Fibroblast of mammary gland (primary cell): Measurements from ENCODE around the gene MROH2B.

Experiments used
- DNase-seq: peaks from one replicate; pipeline ENCODE4 v3.0.0-alpha.2; 2010; ENCODE audit warnings: low read depth
- H3K4me3 ChIP-seq: 2 replicates; pipeline ENCODE4 v1.5.1; 2011; ENCODE audit warnings: low read depth, mild to moderate bottlenecking, low read length, moderate library complexity; ENCODE audit not compliant: control insufficient read depth
- TF ChIP-seq, protein P1 (sequence below): conservative IDR thresholded peaks from 2 replicates; pipeline ENCODE4 v1.5.1; 2011; ENCODE audit warnings: low read depth, low read length, inconsistent platforms; ENCODE audit not compliant: control insufficient read depth, insufficient read depth

Gene MROH2B

DNA sequence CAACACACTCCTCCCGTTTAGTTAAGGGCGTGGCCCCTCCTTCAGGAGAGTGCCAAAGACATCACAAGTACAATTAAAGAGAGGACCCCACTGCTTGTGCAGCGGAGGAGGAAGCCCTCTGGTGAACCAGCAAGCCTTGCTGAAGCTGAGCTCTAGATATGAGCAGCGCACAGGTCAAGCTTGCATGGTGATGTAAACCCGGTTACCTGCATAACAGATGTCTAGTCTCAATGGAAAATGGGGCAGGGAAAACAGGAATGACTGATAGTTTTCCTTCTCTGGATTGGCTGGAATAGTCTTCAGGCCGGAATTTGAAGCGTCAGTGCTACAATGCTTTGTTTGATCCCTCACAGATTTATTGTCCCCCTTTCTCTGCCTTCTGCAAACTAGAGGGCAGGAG, 66.2 kb downstream of the MROH2B start:
- H3K4me3 ChIP-seq = no peak overlapping the region
- TF ChIP-seq, protein P1, sequence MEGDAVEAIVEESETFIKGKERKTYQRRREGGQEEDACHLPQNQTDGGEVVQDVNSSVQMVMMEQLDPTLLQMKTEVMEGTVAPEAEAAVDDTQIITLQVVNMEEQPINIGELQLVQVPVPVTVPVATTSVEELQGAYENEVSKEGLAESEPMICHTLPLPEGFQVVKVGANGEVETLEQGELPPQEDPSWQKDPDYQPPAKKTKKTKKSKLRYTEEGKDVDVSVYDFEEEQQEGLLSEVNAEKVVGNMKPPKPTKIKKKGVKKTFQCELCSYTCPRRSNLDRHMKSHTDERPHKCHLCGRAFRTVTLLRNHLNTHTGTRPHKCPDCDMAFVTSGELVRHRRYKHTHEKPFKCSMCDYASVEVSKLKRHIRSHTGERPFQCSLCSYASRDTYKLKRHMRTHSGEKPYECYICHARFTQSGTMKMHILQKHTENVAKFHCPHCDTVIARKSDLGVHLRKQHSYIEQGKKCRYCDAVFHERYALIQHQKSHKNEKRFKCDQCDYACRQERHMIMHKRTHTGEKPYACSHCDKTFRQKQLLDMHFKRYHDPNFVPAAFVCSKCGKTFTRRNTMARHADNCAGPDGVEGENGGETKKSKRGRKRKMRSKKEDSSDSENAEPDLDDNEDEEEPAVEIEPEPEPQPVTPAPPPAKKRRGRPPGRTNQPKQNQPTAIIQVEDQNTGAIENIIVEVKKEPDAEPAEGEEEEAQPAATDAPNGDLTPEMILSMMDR = no peak
- DNase-seq = no peak

DNA sequence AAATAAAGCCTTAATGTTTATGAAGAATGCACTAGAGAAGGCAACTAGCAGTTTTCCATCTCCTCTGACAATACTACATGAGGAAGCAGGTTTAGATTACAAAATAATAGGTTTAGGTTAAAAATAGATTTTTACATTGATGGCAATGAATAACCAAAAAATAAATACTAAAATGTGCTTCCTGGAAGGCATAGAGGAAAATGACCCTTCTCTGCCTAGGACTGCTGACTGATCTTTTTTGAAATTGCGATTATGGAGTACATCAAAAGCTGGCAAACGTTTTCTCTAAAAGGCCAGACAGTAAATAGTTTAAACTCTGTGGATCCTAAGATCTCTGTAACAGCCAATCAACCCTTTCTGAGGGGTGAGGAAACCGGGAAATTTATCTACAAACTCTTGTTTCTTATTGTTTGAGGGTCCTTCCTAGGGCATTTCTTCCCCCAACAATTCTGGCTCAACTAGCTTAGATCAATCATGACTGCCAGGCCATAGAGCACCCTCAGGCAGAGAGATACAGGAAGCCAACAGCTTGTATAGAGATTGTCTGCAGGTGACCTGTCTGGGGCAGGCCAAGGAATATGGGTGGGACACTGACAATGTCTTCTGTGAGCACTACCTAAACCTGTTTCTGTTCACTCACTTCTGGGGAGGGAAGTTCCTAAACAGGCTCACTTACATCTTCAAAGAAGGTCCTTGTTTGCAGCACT, 67.3 kb downstream of the MROH2B start:
- H3K4me3 ChIP-seq = no peak overlapping the region
- no peak for DNase-seq
- TF ChIP-seq, protein P1 = no peak

DNA sequence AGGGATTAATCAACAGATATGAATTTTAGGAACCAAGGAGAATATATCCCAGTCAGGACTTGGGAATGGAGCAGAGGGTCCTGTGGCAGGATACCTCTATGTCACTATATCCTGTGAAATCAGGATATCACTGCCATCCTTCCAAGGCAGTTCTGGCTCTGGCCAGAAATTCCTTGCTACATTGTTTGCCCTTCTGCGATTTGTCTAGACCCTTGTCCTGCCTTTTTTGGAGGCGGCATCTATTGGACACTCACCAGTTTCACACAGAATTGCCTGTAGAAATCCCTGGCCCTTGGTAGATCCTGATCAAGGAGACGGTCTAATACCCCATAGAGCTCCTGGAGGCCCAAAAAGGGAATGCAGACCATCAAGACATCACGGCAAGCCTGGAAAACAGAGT, 71.2 kb downstream of the MROH2B start:
- no peak overlapping the region for H3K4me3 ChIP-seq
- TF ChIP-seq, protein P1 = no peak
- DNase-seq = no peak

DNA sequence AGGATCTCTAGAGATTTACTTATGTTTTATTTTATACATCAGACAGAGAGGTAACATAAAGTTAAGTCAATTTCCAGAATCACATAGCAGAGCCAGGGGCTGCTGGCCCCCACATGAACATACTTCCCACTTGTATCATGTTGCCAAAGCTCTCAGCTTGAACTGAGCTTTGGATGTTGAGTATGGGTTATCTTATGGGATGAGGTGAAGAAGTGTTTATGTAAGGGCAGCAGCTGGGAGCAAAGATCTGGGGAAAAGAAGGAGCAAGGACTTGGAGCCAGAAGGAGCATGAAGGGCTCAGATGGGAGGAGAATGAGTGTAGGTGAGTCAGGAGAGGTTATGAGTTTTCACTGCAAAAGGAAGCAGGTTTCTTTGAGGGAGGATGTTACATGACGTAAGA, 72.0 kb downstream of the MROH2B start:
- no peak overlapping the region for H3K4me3 ChIP-seq
- TF ChIP-seq, protein P1 = no peak
- no peak for DNase-seq

DNA sequence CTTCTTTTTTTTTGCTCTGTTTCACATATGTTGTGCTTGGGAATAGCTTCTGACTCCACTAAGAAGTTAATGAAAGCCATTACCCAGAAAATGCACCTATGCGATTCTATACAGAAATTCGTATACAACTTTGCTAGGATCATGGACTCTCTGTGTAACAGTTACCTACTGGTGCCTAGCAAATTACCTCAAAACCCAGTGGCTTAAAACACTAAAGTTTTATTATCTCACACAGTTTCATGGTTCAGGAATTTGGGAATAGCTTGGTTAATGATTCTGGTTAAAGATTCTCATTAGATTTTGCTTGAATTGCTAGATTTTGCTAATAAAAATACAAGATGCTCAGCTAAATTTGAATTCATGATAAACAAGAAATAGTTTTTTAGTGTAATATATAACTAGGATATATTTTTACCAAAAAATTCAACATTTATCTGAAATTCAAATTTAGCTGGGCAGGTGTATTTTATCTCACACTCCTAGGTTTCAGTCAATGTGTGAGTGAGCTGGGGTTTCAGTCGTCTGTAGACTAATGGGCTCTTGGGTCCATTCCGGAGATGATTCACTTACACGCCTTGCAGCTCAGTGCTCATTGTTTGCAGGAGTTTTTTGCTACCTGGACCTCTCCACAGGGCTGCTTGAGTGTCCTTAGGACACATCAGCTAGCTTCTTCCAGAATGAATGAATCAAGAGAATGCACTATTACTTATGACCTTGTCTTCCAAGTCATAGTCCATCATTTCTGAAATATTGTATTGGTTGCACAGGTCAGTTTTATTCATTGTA, 75.1 kb downstream of the MROH2B start:
- no peak for DNase-seq

DNA sequence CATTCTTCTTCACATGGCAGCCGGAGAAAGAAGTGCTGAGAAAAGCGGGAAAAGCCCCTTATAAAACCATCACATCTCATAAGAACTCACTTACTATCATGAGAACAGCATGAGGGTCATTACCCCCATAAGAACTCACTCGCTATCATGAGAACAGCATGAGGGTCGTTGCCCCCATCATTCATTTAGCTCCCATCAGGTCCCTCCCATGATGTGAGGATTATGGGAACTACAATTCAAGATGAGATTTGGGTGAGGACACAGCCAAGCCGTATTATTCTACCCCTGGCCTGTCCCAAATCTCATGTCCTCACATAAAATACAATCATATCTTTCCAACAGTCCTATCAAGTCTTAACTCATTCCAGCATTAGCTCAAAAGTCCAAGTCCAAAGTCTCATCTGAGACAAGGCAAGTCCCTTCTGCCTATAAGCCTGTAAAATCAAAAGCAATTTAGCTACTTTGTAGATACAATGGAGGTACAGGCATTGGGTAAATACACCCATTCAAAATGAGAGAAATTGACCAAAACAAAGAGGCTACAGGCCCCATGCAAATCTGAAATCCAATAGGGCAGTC, 79.1 kb downstream of the MROH2B start:
- no peak overlapping the region for H3K4me3 ChIP-seq
- no peak for DNase-seq
- TF ChIP-seq, protein P1 = no peak

More for the DNA sequence above, 75.1 kb downstream of the MROH2B start:
- TF ChIP-seq, protein P1 = no peak
- H3K4me3 ChIP-seq = no peak overlapping the region
